H9 (cell line): ENCODE measurements around the gene ZNF236. TPM values are rescaled to one million over a fixed set of nuclear protein-coding genes. Genes with fewer than 3 reads are reported as not detected.

Experiments used
- DNase-seq: peaks from one replicate; pipeline ENCODE4 v3.0.0-alpha.2; 2017
- H2AFZ ChIP-seq: one replicate; pipeline ENCODE4 v1.6.1; 2013; ENCODE audit warnings: mild to moderate bottlenecking, low read length, control low read depth, moderate library complexity
- H2AK5ac ChIP-seq: 2 replicates; pipeline ENCODE4 v1.6.1; 2013; ENCODE audit warnings: low read length, control low read depth, mixed read lengths; ENCODE audit not compliant: insufficient read length
- H2BK120ac ChIP-seq: one replicate; pipeline ENCODE4 v1.6.1; 2013; ENCODE audit warnings: low read depth, mild to moderate bottlenecking, low read length, control low read depth, inconsistent platforms; ENCODE audit not compliant: poor library complexity, severe bottlenecking
- H2BK12ac ChIP-seq: 2 replicates; pipeline ENCODE4 v1.6.1; 2013; ENCODE audit warnings: low read length, control low read depth, mixed read lengths, low read depth; ENCODE audit not compliant: insufficient read length
- H2BK15ac ChIP-seq: 2 replicates; pipeline ENCODE4 v1.6.1; 2013; ENCODE audit warnings: low read depth, low read length, control low read depth
- H2BK20ac ChIP-seq: one replicate; pipeline ENCODE4 v1.6.1; 2013; ENCODE audit warnings: low read depth, mild to moderate bottlenecking, low read length, control low read depth, inconsistent platforms; ENCODE audit not compliant: poor library complexity, severe bottlenecking
- H2BK5ac ChIP-seq: 2 replicates; pipeline ENCODE4 v1.6.1; 2013; ENCODE audit warnings: low read length, control low read depth, mixed read lengths; ENCODE audit not compliant: insufficient read length
- H3K14ac ChIP-seq: 2 replicates; pipeline ENCODE4 v1.6.1; 2013; ENCODE audit warnings: low read length, control low read depth; ENCODE audit not compliant: insufficient read depth
- H3K18ac ChIP-seq: 2 replicates; pipeline ENCODE4 v1.6.1; 2013; ENCODE audit warnings: low read depth, mild to moderate bottlenecking, mixed read lengths, low read length, control low read depth; ENCODE audit not compliant: insufficient read length
- H3K23ac ChIP-seq: 2 replicates; pipeline ENCODE4 v1.6.1; 2013; ENCODE audit warnings: low read length, control low read depth, mixed read lengths, low read depth; ENCODE audit not compliant: insufficient read length
- H3K23me2 ChIP-seq: 2 replicates; pipeline ENCODE4 v1.6.1; 2013; ENCODE audit warnings: low read depth, mild to moderate bottlenecking, mixed read lengths, low read length, control low read depth; ENCODE audit not compliant: insufficient read length, poor library complexity, severe bottlenecking
- H3K27ac ChIP-seq: 2 replicates; pipeline ENCODE4 v1.5.1; 2013; ENCODE audit warnings: low read length, control low read depth, mixed read lengths, low read depth; ENCODE audit not compliant: insufficient read length
- H3K27me3 ChIP-seq: 2 replicates; pipeline ENCODE4 v1.6.1; 2013; ENCODE audit warnings: low read length, control low read depth, inconsistent platforms; ENCODE audit not compliant: insufficient read depth
- H3K4ac ChIP-seq: 2 replicates; pipeline ENCODE4 v1.6.1; 2013; ENCODE audit warnings: low read depth, mild to moderate bottlenecking, control low read depth, inconsistent platforms, low read length, moderate library complexity
- H3K4me1 ChIP-seq: 2 replicates; pipeline ENCODE4 v1.6.1; 2013; ENCODE audit warnings: low read length, control low read depth, inconsistent platforms; ENCODE audit not compliant: insufficient read depth
- H3K4me2 ChIP-seq: 2 replicates; pipeline ENCODE4 v1.6.1; 2013; ENCODE audit warnings: low read length, control low read depth, mixed read lengths; ENCODE audit not compliant: insufficient read length, insufficient read depth
- H3K56ac ChIP-seq: 2 replicates; pipeline ENCODE4 v1.6.1; 2013; ENCODE audit warnings: low read depth, mild to moderate bottlenecking, mixed read lengths, low read length, control low read depth; ENCODE audit not compliant: insufficient read length
- H3K79me1 ChIP-seq: 2 replicates; pipeline ENCODE4 v1.6.1; 2013; ENCODE audit warnings: low read depth, mild to moderate bottlenecking, moderate library complexity, low read length, control low read depth, inconsistent platforms; ENCODE audit not compliant: insufficient read depth, poor library complexity, severe bottlenecking
- H3K79me2 ChIP-seq: 2 replicates; pipeline ENCODE4 v1.6.1; 2013; ENCODE audit warnings: low read length, control low read depth, inconsistent platforms; ENCODE audit not compliant: insufficient read depth
- H3K9ac ChIP-seq: 2 replicates; pipeline ENCODE4 v1.6.1; 2013; ENCODE audit warnings: low read length, control low read depth, mixed read lengths; ENCODE audit not compliant: insufficient read length; ENCODE audit errors: extremely low read depth
- H3K9me3 ChIP-seq: one replicate; pipeline ENCODE4 v1.6.1; 2013; ENCODE audit warnings: low read depth, low read length, inconsistent platforms; ENCODE audit not compliant: control insufficient read depth
- H3T11ph ChIP-seq: one replicate; pipeline ENCODE4 v1.6.1; 2013; ENCODE audit warnings: mild to moderate bottlenecking, low read length, control low read depth, inconsistent platforms
- H4K20me1 ChIP-seq: one replicate; pipeline ENCODE4 v1.6.1; 2013; ENCODE audit not compliant: control insufficient read depth, insufficient read length, insufficient read depth
- H4K5ac ChIP-seq: 2 replicates; pipeline ENCODE4 v1.6.1; 2013; ENCODE audit warnings: low read depth, mild to moderate bottlenecking, mixed read lengths, low read length, control low read depth; ENCODE audit not compliant: insufficient read length
- H4K8ac ChIP-seq: replicated peaks from 2 replicates; pipeline ENCODE4 v1.6.1; 2013; ENCODE audit warnings: low read length, control low read depth, mixed read lengths, low read depth; ENCODE audit not compliant: insufficient read length
- H4K91ac ChIP-seq: 2 replicates; pipeline ENCODE4 v1.6.1; 2013; ENCODE audit warnings: low read depth, mild to moderate bottlenecking, moderate library complexity, mixed read lengths, low read length, control low read depth; ENCODE audit not compliant: insufficient read length
- H3K27ac Mint-ChIP-seq, 3 experiments: 2 replicates in 2 of 3; 3 replicates in 1 of 3; pipeline ENCODE4 v1.8.0; 2020 to 2021; ENCODE audit warnings: mixed read lengths in 3 of 3, mild to moderate bottlenecking in 1 of 3, moderate library complexity in 1 of 3
- H3K27me3 Mint-ChIP-seq: 2 replicates; pipeline ENCODE4 v1.8.0; 2021; ENCODE audit warnings: low read depth, mild to moderate bottlenecking, moderate library complexity, mixed read lengths
- H3K36me3 Mint-ChIP-seq, 3 experiments: 2 replicates in 2 of 3; 3 replicates in 1 of 3; pipeline ENCODE4 v1.8.0; 2020 to 2021; ENCODE audit warnings: low read depth in 3 of 3, mixed read lengths in 3 of 3; ENCODE audit not compliant: insufficient read depth in 1 of 3
- H3K4me1 Mint-ChIP-seq, 2 experiments: 2 replicates each; pipeline ENCODE4 v1.8.0; 2020; ENCODE audit warnings: mixed read lengths in 2 of 2
- H3K4me3 Mint-ChIP-seq, 2 experiments: 2 replicates in 1 of 2; 3 replicates in 1 of 2; pipeline ENCODE4 v1.8.0; 2020 to 2021; ENCODE audit warnings: mild to moderate bottlenecking in 2 of 2, mixed read lengths in 2 of 2, moderate library complexity in 1 of 2
- H3K9me3 Mint-ChIP-seq, 2 experiments: 2 replicates in 1 of 2; 3 replicates in 1 of 2; pipeline ENCODE4 v1.8.0; 2020; ENCODE audit warnings: mild to moderate bottlenecking in 2 of 2, mixed read lengths in 2 of 2, moderate library complexity in 1 of 2
- CTCF ChIP-seq: fragments of 200-600 bp; sonication (generic); conservative IDR thresholded peaks from 3 replicates; pipeline ENCODE4 v1.8.0; 2021; ENCODE audit warnings: antibody characterized with exemption, mild to moderate bottlenecking
- WGBS: extraction: QIAGEN DNeasy Blood & Tissue Kit; methylation state at CpG from one replicate; pipeline ENCODE4 v1.1.7; 2013; ENCODE audit warnings: missing lambda C conversion rate, low lambda C conversion rate, mixed read lengths; ENCODE audit not compliant: insufficient read length; ENCODE audit errors: extremely low coverage; 5-methylcytosine and 5-hydroxymethylcytosine counted together
- total RNA-seq: library from RNA; stranded (reverse); gene quantifications from 2 replicates; pipeline ENCODE4 v1.2.1, GENCODE V29; 2021

ZNF236 gene
- total RNA-seq, 1 experiment from 2014 or later = 16.0 TPM

- no peak overlapping the region for H3K4me2 ChIP-seq
- no peaks in the 10 kb centered on the region for H3K27me3 ChIP-seq
- Mint-ChIP-seq H3K27ac (no peak overlapping the region), H3K4me1 (peaks cover 12 to 18% of the 10 kb centered on the region in 2 experiments), H3K4me3 (no peak overlapping the region), H3K36me3 (peaks cover 0 to 3% (median 0%) of the 10 kb centered on the region in 3 experiments; a peak in 2 of 7 replicates), H3K27me3 (peaks cover 2% of the 10 kb centered on the region; the same call in 1 of the 2 replicates), H3K9me3 (no peaks in the 10 kb centered on the region; a peak in 1 of 5 replicates)
- no peaks in the 10 kb centered on the region for H3K79me1 ChIP-seq
- H2BK12ac ChIP-seq = no peak overlapping the region
- H3K56ac ChIP-seq = no peak overlapping the region
- no peak for DNase-seq
- no peaks in the 10 kb centered on the region for H3K4me1 ChIP-seq
- no peak overlapping the region for H2BK15ac ChIP-seq
- H4K91ac ChIP-seq = no peak overlapping the region
- H4K8ac ChIP-seq = no peak overlapping the region
- H2BK120ac ChIP-seq = no peak overlapping the region
- no peak overlapping the region for H3K23ac ChIP-seq
- no peak overlapping the region for H3K14ac ChIP-seq
- no peak overlapping the region for H3K18ac ChIP-seq
- H3K9ac ChIP-seq = no peak overlapping the region
- H2AK5ac ChIP-seq = no peak overlapping the region
- WGBS = no CpG with 5 or more reads among the region's 7 CpGs
- H2BK5ac ChIP-seq = no peak overlapping the region
- no peak overlapping the region for H3K27ac ChIP-seq
- H4K20me1 ChIP-seq = no peaks in the 10 kb centered on the region
- no peak overlapping the region for H4K5ac ChIP-seq
- no peak overlapping the region for H3T11ph ChIP-seq
- TF ChIP-seq CTCF = no peak
- no peaks in the 10 kb centered on the region for H3K79me2 ChIP-seq
- H2BK20ac ChIP-seq = no peak overlapping the region
- H3K4ac ChIP-seq = no peak overlapping the region
- peaks cover 5% of the 10 kb centered on the region for H3K23me2 ChIP-seq
- no peak overlapping the region for H2AFZ ChIP-seq
- H3K9me3 ChIP-seq = no peaks in the 10 kb centered on the region
Measured at GRCh38 chr18:76806301-76806700, 16.1 kb upstream of the ZNF236 start.
